Mesodermal cell (in vitro differentiated cells): ENCODE measurements around the gene HOXC9.
A peak's percentile ranks its signal among the peaks of the same experiment; 100 is the strongest.

Experiments used
- H3K27ac ChIP-seq: 2 replicates; pipeline ENCODE4 v1.7.0; 2013; ENCODE audit warnings: mild to moderate bottlenecking, low read depth, low read length, moderate library complexity; ENCODE audit not compliant: severe bottlenecking
- H3K36me3 ChIP-seq: 2 replicates; pipeline ENCODE4 v1.7.1; 2013; ENCODE audit warnings: mild to moderate bottlenecking, low read length, moderate library complexity; ENCODE audit not compliant: control insufficient read depth, insufficient read depth
- H3K4me1 ChIP-seq: one replicate; pipeline ENCODE4 v1.7.1; 2013; ENCODE audit warnings: mild to moderate bottlenecking, low read length; ENCODE audit not compliant: insufficient read depth, control insufficient read depth, poor library complexity, severe bottlenecking
- H3K4me3 ChIP-seq: 2 replicates; pipeline ENCODE4 v1.7.0; 2013; ENCODE audit warnings: low read length, control low read depth, mild to moderate bottlenecking; ENCODE audit not compliant: insufficient read depth, poor library complexity, severe bottlenecking; ENCODE audit errors: extremely low read depth
- H3K9me3 ChIP-seq: 2 replicates; pipeline ENCODE4 v1.7.1; 2013; ENCODE audit warnings: mild to moderate bottlenecking, low read length, moderate library complexity; ENCODE audit not compliant: control insufficient read depth
- WGBS, 2 experiments: methylation state at CpG; one replicate each; pipeline ENCODE4 v1.1.5; 2013; ENCODE audit warnings: missing lambda C conversion rate in 2 of 2; ENCODE audit not compliant: insufficient coverage in 2 of 2; 5-methylcytosine and 5-hydroxymethylcytosine counted together

Gene HOXC9

GRCh38 chr12:54020591-54021405 lies 20.8 kb downstream of the HOXC9 start:
- Histone ChIP-seq H3K9me3 (no peaks in the 10 kb centered on the region), H3K4me1 (peaks cover 9% of the 10 kb centered on the region), H3K36me3 (no peaks in the 10 kb centered on the region), H3K4me3 (peak overlapping the region; percentile 36), H3K27ac (peak overlapping the region; percentile 41)
- whole genome bisulfite sequencing, 2 experiments: 15 to 29% methylated on average over 18 to 21 of the region's 23 CpGs

GRCh38 chr12:54021432-54022013 lies 21.6 kb downstream of the HOXC9 start:
- WGBS, 2 experiments: 12 to 17% methylated on average over 4 of the region's 16 CpGs
- H3K36me3 ChIP-seq: no peaks in the 10 kb centered on the region
- H3K4me3 ChIP-seq: peak overlapping the region; percentile 8
- no peaks in the 10 kb centered on the region for H3K9me3 ChIP-seq
- peaks cover 9% of the 10 kb centered on the region for H3K4me1 ChIP-seq
- H3K27ac ChIP-seq: peak overlapping the region; percentile 41

GRCh38 chr12:54022960-54023884 lies 23.3 kb downstream of the HOXC9 start:
- H3K27ac ChIP-seq: no peak overlapping the region
- no peaks in the 10 kb centered on the region for H3K9me3 ChIP-seq
- peaks cover 7% of the 10 kb centered on the region for H3K4me1 ChIP-seq
- WGBS, 2 experiments: 11 to 19% methylated on average over 4 of the region's 8 CpGs
- no peaks in the 10 kb centered on the region for H3K36me3 ChIP-seq
- H3K4me3 ChIP-seq: no peak overlapping the region

- 1 to 6% methylated on average over 10 to 15 of the region's 17 CpGs for WGBS, 2 experiments
- H3K9me3 ChIP-seq: no peaks in the 10 kb centered on the region
- no peak overlapping the region for H3K4me3 ChIP-seq
- no peak overlapping the region for H3K27ac ChIP-seq
- no peaks in the 10 kb centered on the region for H3K36me3 ChIP-seq
- peaks cover 3% of the 10 kb centered on the region for H3K4me1 ChIP-seq
Observed at GRCh38 chr12:54024127-54024526, 24.2 kb downstream of the HOXC9 start.

GRCh38 chr12:54024581-54025305 lies 24.8 kb downstream of the HOXC9 start:
- Histone ChIP-seq H3K4me3 (no peak overlapping the region), H3K27ac (no peak overlapping the region), H3K36me3 (no peaks in the 10 kb centered on the region), H3K4me1 (peaks cover 3% of the 10 kb centered on the region), H3K9me3 (no peaks in the 10 kb centered on the region)
- WGBS, 2 experiments: 0% methylated on average over 1 of the region's 5 CpGs; no CpG with 5 or more reads in 1 of the 2 experiments

GRCh38 chr12:54025499-54026405 lies 25.8 kb downstream of the HOXC9 start:
- Histone ChIP-seq H3K4me3 (no peak overlapping the region), H3K9me3 (no peaks in the 10 kb centered on the region), H3K27ac (peak overlapping the region; percentile 20), H3K4me1 (peaks cover 2% of the 10 kb centered on the region), H3K36me3 (no peaks in the 10 kb centered on the region)
- 2 to 8% methylated on average over 3 to 6 of the region's 7 CpGs for WGBS, 2 experiments

- Histone ChIP-seq H3K36me3 (no peaks in the 10 kb centered on the region), H3K4me1 (peaks cover 2% of the 10 kb centered on the region), H3K27ac (peak overlapping the region; percentile 62), H3K4me3 (no peak overlapping the region), H3K9me3 (no peaks in the 10 kb centered on the region)
- WGBS, 2 experiments: 3 to 12% methylated on average over 13 to 15 of the region's 22 CpGs
Observed at GRCh38 chr12:54026640-54027441, 26.9 kb downstream of the HOXC9 start.

GRCh38 chr12:54027442-54027786 lies 27.5 kb downstream of the HOXC9 start:
- no peaks in the 10 kb centered on the region for H3K9me3 ChIP-seq
- 25 to 39% methylated on average over 2 to 3 of the region's 3 CpGs for WGBS, 2 experiments
- peaks cover 2% of the 10 kb centered on the region for H3K4me1 ChIP-seq
- H3K36me3 ChIP-seq: no peaks in the 10 kb centered on the region
- no peak overlapping the region for H3K4me3 ChIP-seq
- no peak overlapping the region for H3K27ac ChIP-seq
